PC-9 (cell line): ENCODE measurements around the gene FAM221A. TPM values are rescaled to one million over a fixed set of nuclear protein-coding genes. Genes with fewer than 3 reads are reported as not detected.
A peak's percentile ranks its signal among the peaks of the same experiment; 100 is the strongest.

Experiments
- BruUV-seq: library from RNA; stranded (reverse); fragments of 400-500 nt; replicated peaks from 2 replicates; lab custom pipeline; 2021; lab: Mats Ljungman, UMichigan
- CTCF ChIA-PET: fragments of 300-600 bp; sonication (Branson Sonifier 250); formaldehyde crosslinking; loops from one replicate; lab custom pipeline; 2022; ENCODE audit warnings: antibody characterized with exemption; lab: Charles Lee
- POLR2A ChIA-PET: fragments of 300-600 bp; sonication (Branson Sonifier 250); formaldehyde crosslinking; loops from one replicate; lab custom pipeline; 2022; ENCODE audit warnings: antibody characterized with exemption; ENCODE audit not compliant: unreplicated experiment; lab: Charles Lee
- DNase-seq, 2 experiments: peaks; one replicate each; pipeline versions ENCODE4 v3.0.0 to v3.0.0-alpha.2; 2015 to 2022; ENCODE audit warnings: mixed read lengths in 1 of 2
- H2AFZ ChIP-seq: fragments of 200-600 bp; sonication (generic); 2 replicates; pipeline ENCODE4 v1.8.1; 2017; ENCODE audit warnings: antibody characterized with exemption
- H3F3A ChIP-seq: fragments of 200-600 bp; sonication (generic); 2 replicates; pipeline ENCODE4 v1.8.1; 2017; ENCODE audit warnings: antibody characterized with exemption, mild to moderate bottlenecking, low read depth; ENCODE audit not compliant: insufficient read depth
- H3K27ac ChIP-seq: fragments of 200-600 bp; sonication (generic); 2 replicates; pipeline ENCODE4 v1.6.1; 2016; ENCODE audit warnings: mixed run types
- H3K27me3 ChIP-seq: fragments of 200-600 bp; sonication (generic); 2 replicates; pipeline ENCODE4 v1.6.1; 2016; ENCODE audit warnings: low read depth, mixed run types; ENCODE audit not compliant: insufficient read depth
- H3K36me3 ChIP-seq: fragments of 200-600 bp; sonication (generic); 2 replicates; pipeline ENCODE4 v1.6.1; 2016; ENCODE audit warnings: low read depth, mixed run types
- H3K4me1 ChIP-seq: fragments of 200-600 bp; sonication (generic); replicated peaks from 2 replicates; pipeline ENCODE4 v1.6.1; 2016; ENCODE audit warnings: mixed run types; ENCODE audit not compliant: insufficient read depth
- H3K4me2 ChIP-seq: fragments of 200-600 bp; sonication (generic); 2 replicates; pipeline ENCODE4 v1.6.1; 2017; ENCODE audit warnings: mixed run types
- H3K4me3 ChIP-seq: fragments of 200-600 bp; sonication (generic); 2 replicates; pipeline ENCODE4 v1.6.1; 2016; ENCODE audit warnings: mixed run types
- H3K79me2 ChIP-seq: fragments of 200-600 bp; sonication (generic); 2 replicates; pipeline ENCODE4 v1.6.1; 2017; ENCODE audit warnings: low read depth, mixed run types
- H3K9me2 ChIP-seq: fragments of 200-600 bp; sonication (generic); 2 replicates; pipeline ENCODE4 v1.8.1; 2017; ENCODE audit warnings: mild to moderate bottlenecking; ENCODE audit not compliant: insufficient read depth
- H3K9me3 ChIP-seq: fragments of 200-600 bp; sonication (generic); 2 replicates; pipeline ENCODE4 v1.8.1; 2016; ENCODE audit warnings: low read depth; ENCODE audit not compliant: insufficient read depth
- H4K20me1 ChIP-seq: fragments of 200-600 bp; sonication (generic); 2 replicates; pipeline ENCODE4 v1.8.1; 2017; ENCODE audit not compliant: insufficient read depth
- CTCF ChIP-seq: fragments of 200-600 bp; sonication (generic); conservative IDR thresholded peaks from 2 replicates; pipeline ENCODE4 v1.6.1; 2017; ENCODE audit warnings: mixed run types, antibody characterized with exemption, mild to moderate bottlenecking, moderate library complexity
- EZH2 ChIP-seq: fragments of 200-600 bp; sonication (generic); IDR thresholded peaks from 2 replicates; pipeline ENCODE4 v1.8.0; 2017; ENCODE audit warnings: antibody characterized with exemption, low read depth
- intact Hi-C: fragments of 100-400 bp; cut with micrococcal nuclease; formaldehyde crosslinking; loops from one replicate; pipeline ENCODE4 v1.10.0; 2022; ENCODE audit not compliant: unreplicated experiment
- total RNA-seq: library from RNA; stranded (reverse); gene quantifications from 2 replicates; pipeline ENCODE4 v1.2.3, GENCODE V29; 2021

Gene FAM221A
- total RNA-seq, 1 experiment from 2014 or later = 2.4 TPM

GRCh38 chr7:23693224-23693623 is 13.2 kb downstream of the FAM221A start:
- TF ChIP-seq EZH2 = no peak
- TF ChIP-seq CTCF = no peak
- no TSS peak for BruUV-seq
- peaks cover 4% of the 10 kb centered on the region; the same call in 1 of the 2 replicates for H3F3A ChIP-seq
- peaks cover 14% of the 10 kb centered on the region for H3K4me1 ChIP-seq
- intact Hi-C loops = loop anchor here (10.0 kb wide), 1 partner anchor 508 kb away; the partner anchor contains the start of gene NUP42
- H3K4me2 ChIP-seq = no peak overlapping the region
- H3K9me3 ChIP-seq = no peaks in the 10 kb centered on the region
- H3K27ac ChIP-seq = no peak overlapping the region
- no peak overlapping the region for H3K4me3 ChIP-seq
- H2AFZ ChIP-seq = no peak overlapping the region
- H3K9me2 ChIP-seq = no peaks in the 10 kb centered on the region
- H4K20me1 ChIP-seq = no peaks in the 10 kb centered on the region
- no peaks in the 10 kb centered on the region for H3K27me3 ChIP-seq
- H3K36me3 ChIP-seq = no peaks in the 10 kb centered on the region
- H3K79me2 ChIP-seq = no peaks in the 10 kb centered on the region
- ChIA-PET POLR2A (no interaction called here), CTCF (no interaction called here)
- no peak for DNase-seq

GRCh38 chr7:23696916-23697441 is 17.0 kb downstream of the FAM221A start:
- Histone ChIP-seq H3K4me1 (peaks cover under 1% of the 10 kb centered on the region; the same call in 1 of the 2 replicates), H4K20me1 (no peaks in the 10 kb centered on the region), H3F3A (no peaks in the 10 kb centered on the region), H3K9me2 (no peaks in the 10 kb centered on the region), H3K9me3 (no peaks in the 10 kb centered on the region), H3K79me2 (no peaks in the 10 kb centered on the region), H3K27me3 (no peaks in the 10 kb centered on the region), H3K4me3 (no peak overlapping the region), H2AFZ (0 out of 2 replicates have a peak overlapping the region, but pooled peaks have one; percentile 54), H3K27ac (no peak overlapping the region), H3K36me3 (no peaks in the 10 kb centered on the region), H3K4me2 (no peak overlapping the region)
- ChIA-PET POLR2A (no interaction called here), CTCF (interaction anchor here (0.5 to 1.3 kb wide), 7 partner anchors 8 to 1365 kb away, joined by 3 to 5 read pairs (median 3); no protein-coding TSS in a partner anchor)
- peak; percentile 50 to 69 for DNase-seq
- BruUV-seq = no TSS peak
- intact Hi-C loops = loop anchor here (5.0 to 10.0 kb wide), 4 partner anchors 125 to 1400 kb away; partner anchors contain the start of gene NUP42
- peak; percentile 93 for TF ChIP-seq CTCF
- no peak for TF ChIP-seq EZH2

GRCh38 chr7:23698822-23699221 is 18.8 kb downstream of the FAM221A start:
- no peak overlapping the region for H3K4me2 ChIP-seq
- ChIA-PET CTCF (interaction anchor here (0.7 to 0.8 kb wide), 2 partner anchors 8 to 18 kb away, joined by 3 to 6 read pairs; no protein-coding TSS in a partner anchor), POLR2A (no interaction called here)
- intact Hi-C loops = loop anchor here (5.0 to 10.0 kb wide), 4 partner anchors 127 to 1398 kb away; partner anchors contain the start of gene NUP42
- TF ChIP-seq EZH2 = no peak
- TF ChIP-seq CTCF = no peak
- no peak for DNase-seq
- no peak overlapping the region for H3K27ac ChIP-seq
- no peak overlapping the region for H2AFZ ChIP-seq
- no peaks in the 10 kb centered on the region for H3F3A ChIP-seq
- H4K20me1 ChIP-seq = no peaks in the 10 kb centered on the region
- no peaks in the 10 kb centered on the region for H3K4me1 ChIP-seq
- no peaks in the 10 kb centered on the region for H3K79me2 ChIP-seq
- no peaks in the 10 kb centered on the region for H3K9me3 ChIP-seq
- BruUV-seq = no TSS peak
- H3K27me3 ChIP-seq = no peaks in the 10 kb centered on the region
- no peak overlapping the region for H3K4me3 ChIP-seq
- H3K36me3 ChIP-seq = no peaks in the 10 kb centered on the region
- no peaks in the 10 kb centered on the region for H3K9me2 ChIP-seq
